Upper lobe of right lung (tissue), 1 donor: ENCODE measurements around the gene XPC. TPM values are rescaled to one million over a fixed set of nuclear protein-coding genes. Genes with fewer than 3 reads are reported as not detected.
A peak's percentile ranks its signal among the peaks of the same experiment; 100 is the strongest.

Experiments used
- ATAC-seq: fragments of 200-7000 bp; cut with Tn5 transposase; one replicate; pipeline ENCODE4 v1.9.1; 2020; ENCODE audit warnings: mild to moderate bottlenecking, moderate library complexity
- DNase-seq: peaks from one replicate; pipeline ENCODE4 v3.0.0-alpha.2; 2020
- H3K27ac ChIP-seq: fragments of 200-600 bp; one replicate; pipeline ENCODE4 v1.8.0; 2022
- H3K27me3 ChIP-seq: fragments of 200-600 bp; one replicate; pipeline ENCODE4 v1.8.0; 2022; ENCODE audit warnings: mild to moderate bottlenecking
- H3K36me3 ChIP-seq: fragments of 200-600 bp; one replicate; pipeline ENCODE4 v1.8.0; 2022
- H3K4me1 ChIP-seq: fragments of 200-600 bp; one replicate; pipeline ENCODE4 v1.8.0; 2022
- H3K4me3 ChIP-seq: fragments of 200-600 bp; one replicate; pipeline ENCODE4 v1.8.0; 2022; ENCODE audit warnings: mild to moderate bottlenecking
- H3K9me3 ChIP-seq: fragments of 200-600 bp; one replicate; pipeline ENCODE4 v1.8.0; 2022
- CTCF ChIP-seq: fragments of 200-600 bp; IDR thresholded peaks from one replicate; pipeline ENCODE4 v1.8.0; 2022; ENCODE audit warnings: antibody characterized with exemption
- intact Hi-C: fragments of 100-400 bp; cut with DNase I; formaldehyde crosslinking; loops from one replicate; pipeline ENCODE4 v1.11.0; 2022
- total RNA-seq: library from RNA; stranded (reverse); fragmentation: NEBNext Ultra II Directional; extraction: Animal tissue kit (Norgen Biotek cat#: 25700); gene quantifications from one replicate; pipeline ENCODE4 v1.2.1, GENCODE V29; 2021
- donor health status: DM: no; HTN: yes; CAD: no; lungs with severe emphysema.

Gene XPC
- total RNA-seq, 1 donor from 2014 or later = 36.1 TPM

- no peak for ATAC-seq
- no peak for DNase-seq
- Histone ChIP-seq H3K36me3 (peaks cover 96% of the 10 kb centered on the region), H3K4me3 (no peak overlapping the region), H3K27ac (no peak overlapping the region), H3K27me3 (no peaks in the 10 kb centered on the region), H3K9me3 (peaks cover 13% of the 10 kb centered on the region), H3K4me1 (no peaks in the 10 kb centered on the region)
- TF ChIP-seq CTCF = no peak
- intact Hi-C loops = no loop called here
Measured at GRCh38 chr3:14158370-14158769, 20.0 kb downstream of the XPC start.

- H3K9me3 ChIP-seq = peaks cover 13% of the 10 kb centered on the region
- no peak overlapping the region for H3K27ac ChIP-seq
- DNase-seq = no peak
- no peak for TF ChIP-seq CTCF
- H3K36me3 ChIP-seq = peaks cover 96% of the 10 kb centered on the region
- no peak overlapping the region for H3K4me3 ChIP-seq
- ATAC-seq = no peak
- intact Hi-C loops = no loop called here
- no peaks in the 10 kb centered on the region for H3K27me3 ChIP-seq
- H3K4me1 ChIP-seq = no peaks in the 10 kb centered on the region
Measured at GRCh38 chr3:14157951-14158350, 20.4 kb downstream of the XPC start.

- Histone ChIP-seq H3K27me3 (no peaks in the 10 kb centered on the region), H3K36me3 (peaks cover 93% of the 10 kb centered on the region), H3K4me1 (no peaks in the 10 kb centered on the region), H3K27ac (no peak overlapping the region), H3K4me3 (no peak overlapping the region), H3K9me3 (peaks cover 13% of the 10 kb centered on the region)
- DNase-seq (no peak), ATAC-seq (no peak)
- intact Hi-C loops = no loop called here
- TF ChIP-seq CTCF = no peak
Measured at GRCh38 chr3:14156843-14157561, 21.4 kb downstream of the XPC start.

GRCh38 chr3:14156201-14156600 lies 22.2 kb downstream of the XPC start:
- H3K36me3 ChIP-seq = peaks cover 93% of the 10 kb centered on the region
- H3K9me3 ChIP-seq = peaks cover 5% of the 10 kb centered on the region
- intact Hi-C loops = no loop called here
- DNase-seq (no peak), ATAC-seq (no peak)
- H3K27ac ChIP-seq = no peak overlapping the region
- no peaks in the 10 kb centered on the region for H3K27me3 ChIP-seq
- H3K4me3 ChIP-seq = no peak overlapping the region
- TF ChIP-seq CTCF = no peak
- H3K4me1 ChIP-seq = no peaks in the 10 kb centered on the region

- DNase-seq (no peak), ATAC-seq (peak; percentile 68)
- peaks cover 84% of the 10 kb centered on the region for H3K36me3 ChIP-seq
- H3K9me3 ChIP-seq = no peaks in the 10 kb centered on the region
- TF ChIP-seq CTCF = no peak
- no peak overlapping the region for H3K27ac ChIP-seq
- intact Hi-C loops = no loop called here
- no peak overlapping the region for H3K4me3 ChIP-seq
- no peaks in the 10 kb centered on the region for H3K27me3 ChIP-seq
- H3K4me1 ChIP-seq = no peaks in the 10 kb centered on the region
Measured at GRCh38 chr3:14154895-14155440, 23.4 kb downstream of the XPC start.
